Measurements from ENCODE around the gene NFATC2.

Gene NFATC2

GRCh38 chr20:51514249-51514648 is 28.3 kb downstream of the NFATC2 start:
- no peak for DNase-seq (ENCODE audit: low spot score)

- no peak for DNase-seq (ENCODE audit: low spot score)
Observed at GRCh38 chr20:51513545-51513944, 29.0 kb downstream of the NFATC2 start.

- no peak for DNase-seq (ENCODE audit: low spot score)
Observed at GRCh38 chr20:51512645-51513044, 29.9 kb downstream of the NFATC2 start.

DNA sequence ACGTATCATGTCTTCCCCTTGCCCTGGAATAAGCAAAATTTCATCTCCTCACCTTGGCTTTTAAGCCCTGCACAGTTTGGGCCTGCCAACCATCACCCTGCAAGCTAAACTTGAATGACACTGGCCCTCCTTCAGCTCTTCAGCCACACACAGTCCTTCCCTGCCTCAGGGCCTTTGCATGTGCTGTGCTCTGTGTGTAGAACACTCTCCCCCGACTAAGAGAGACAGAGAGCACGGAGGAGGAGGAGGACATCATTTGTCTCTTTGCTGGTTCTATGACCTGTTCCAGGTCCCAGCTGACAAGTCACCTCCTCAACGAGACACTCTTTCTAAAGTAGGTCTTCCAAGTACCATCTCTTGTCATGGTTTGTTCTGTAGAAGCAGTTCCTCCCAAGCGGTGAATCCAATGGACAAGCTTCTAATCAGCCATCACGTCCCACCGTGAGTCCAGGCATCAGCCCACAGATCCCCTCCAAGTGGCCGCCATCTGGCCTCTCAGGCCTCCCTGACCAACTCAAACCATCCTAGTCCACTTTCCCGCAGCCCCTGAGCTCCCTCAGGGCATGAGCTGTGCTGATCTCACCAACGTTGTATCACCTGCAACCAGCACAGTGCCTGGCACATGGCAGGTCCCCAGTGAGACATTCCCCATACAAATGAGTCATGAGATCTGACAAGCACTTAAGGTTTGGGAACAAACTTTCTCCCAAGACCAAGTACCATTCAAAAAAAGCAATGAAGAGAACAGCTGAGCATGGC is 30.5 kb downstream of the NFATC2 start:
- DNase-seq (ENCODE audit: low spot score), result no peak

GRCh38 chr20:51510936-51511605 is 31.4 kb downstream of the NFATC2 start:
- no peak for DNase-seq (ENCODE audit: low spot score)

- DNase-seq (ENCODE audit: low spot score), result no peak
Observed at GRCh38 chr20:51510169-51510568, 32.4 kb downstream of the NFATC2 start.

- DNase-seq (ENCODE audit: low spot score), result no peak
Observed at GRCh38 chr20:51509208-51509607, 33.3 kb downstream of the NFATC2 start.

- no peak for DNase-seq (ENCODE audit: low spot score)
Observed at GRCh38 chr20:51508780-51509179, 33.7 kb downstream of the NFATC2 start.

- DNase-seq (ENCODE audit: low spot score), result no peak
Observed at GRCh38 chr20:51508158-51508557, 34.4 kb downstream of the NFATC2 start.

- no peak for DNase-seq (ENCODE audit: low spot score)
Observed at GRCh38 chr20:51507216-51508036, 35.1 kb downstream of the NFATC2 start.

DNA sequence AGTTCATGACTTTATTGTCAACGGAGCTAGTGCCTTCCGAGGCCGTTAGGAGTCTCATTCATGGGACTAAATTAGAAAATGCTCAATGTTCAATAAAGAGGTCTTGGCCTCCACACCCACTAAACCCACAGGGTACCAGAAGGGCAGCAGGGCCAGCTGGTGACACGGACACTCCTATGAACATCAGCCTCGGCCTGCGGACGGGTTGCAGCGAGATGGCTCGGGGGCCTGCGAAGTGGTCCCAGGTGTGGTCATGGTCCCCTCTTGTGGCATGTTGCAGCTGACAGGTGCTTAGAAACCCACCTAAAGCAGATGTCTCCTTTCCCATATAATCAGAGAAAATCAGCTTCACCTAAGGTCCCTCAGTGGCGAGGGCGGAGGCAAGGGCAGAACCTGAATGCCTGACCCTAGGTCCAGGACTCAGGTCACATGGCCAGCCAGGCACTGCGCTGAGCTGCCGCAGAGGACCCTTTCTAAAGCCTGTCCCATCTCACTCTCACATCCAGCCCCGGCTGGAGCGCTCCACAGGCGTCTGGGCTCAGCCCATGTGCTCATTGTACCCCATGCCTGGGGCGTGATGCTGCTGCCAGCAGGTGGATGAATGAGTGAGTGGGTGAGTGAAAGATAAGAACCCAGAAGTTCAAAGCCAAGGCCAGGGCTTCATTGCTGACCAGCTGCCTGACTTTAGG is 35.8 kb downstream of the NFATC2 start:
- no peak for DNase-seq (ENCODE audit: low spot score)

- DNase-seq (ENCODE audit: low spot score), result no peak
Observed at GRCh38 chr20:51505566-51505965, 37.0 kb downstream of the NFATC2 start.

GRCh38 chr20:51503376-51503775 is 39.1 kb downstream of the NFATC2 start:
- DNase-seq (ENCODE audit: low spot score), result no peak

DNA sequence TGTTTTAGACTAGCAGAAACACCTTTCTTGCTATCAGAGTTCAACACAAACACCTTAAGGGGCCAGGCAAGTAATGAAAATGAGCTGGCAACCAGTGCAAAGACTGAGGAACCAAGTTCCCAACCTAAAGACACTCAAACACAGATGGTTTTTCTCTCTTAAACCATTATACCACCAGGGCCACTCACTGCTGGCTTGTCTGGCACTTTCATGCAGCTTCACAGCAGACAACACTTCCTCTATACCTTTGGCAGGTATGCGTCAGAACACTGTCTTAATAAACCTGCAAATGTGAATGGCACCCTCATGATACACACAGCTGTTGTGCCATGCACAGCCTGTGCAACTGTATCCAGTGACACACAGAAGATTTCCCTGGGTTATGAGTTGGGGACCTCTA is 41.6 kb downstream of the NFATC2 start:
- no peak for DNase-seq (ENCODE audit: low spot score)

DNA sequence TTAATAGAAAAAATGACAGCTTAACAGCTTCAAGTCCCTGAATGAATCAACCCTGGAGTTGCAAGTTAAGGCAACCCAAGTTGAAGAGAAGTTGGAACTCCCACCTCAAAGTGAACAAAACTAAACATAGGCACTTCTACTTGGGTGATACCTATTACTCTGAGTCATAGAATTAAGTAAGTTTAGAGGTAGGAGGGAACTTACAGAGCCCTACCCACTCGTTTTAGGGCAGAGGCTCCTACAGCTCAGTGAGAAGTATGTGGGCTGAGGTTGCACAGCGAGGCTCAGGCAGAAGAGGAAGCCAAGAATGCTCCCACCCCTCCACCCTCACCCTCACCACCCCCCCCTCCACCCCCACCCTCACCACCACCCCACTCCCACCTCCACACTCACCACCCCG is 42.2 kb downstream of the NFATC2 start:
- DNase-seq (ENCODE audit: low spot score), result no peak

GRCh38 chr20:51498765-51499540 is 43.6 kb downstream of the NFATC2 start:
- no peak for DNase-seq (ENCODE audit: low spot score)

DNA sequence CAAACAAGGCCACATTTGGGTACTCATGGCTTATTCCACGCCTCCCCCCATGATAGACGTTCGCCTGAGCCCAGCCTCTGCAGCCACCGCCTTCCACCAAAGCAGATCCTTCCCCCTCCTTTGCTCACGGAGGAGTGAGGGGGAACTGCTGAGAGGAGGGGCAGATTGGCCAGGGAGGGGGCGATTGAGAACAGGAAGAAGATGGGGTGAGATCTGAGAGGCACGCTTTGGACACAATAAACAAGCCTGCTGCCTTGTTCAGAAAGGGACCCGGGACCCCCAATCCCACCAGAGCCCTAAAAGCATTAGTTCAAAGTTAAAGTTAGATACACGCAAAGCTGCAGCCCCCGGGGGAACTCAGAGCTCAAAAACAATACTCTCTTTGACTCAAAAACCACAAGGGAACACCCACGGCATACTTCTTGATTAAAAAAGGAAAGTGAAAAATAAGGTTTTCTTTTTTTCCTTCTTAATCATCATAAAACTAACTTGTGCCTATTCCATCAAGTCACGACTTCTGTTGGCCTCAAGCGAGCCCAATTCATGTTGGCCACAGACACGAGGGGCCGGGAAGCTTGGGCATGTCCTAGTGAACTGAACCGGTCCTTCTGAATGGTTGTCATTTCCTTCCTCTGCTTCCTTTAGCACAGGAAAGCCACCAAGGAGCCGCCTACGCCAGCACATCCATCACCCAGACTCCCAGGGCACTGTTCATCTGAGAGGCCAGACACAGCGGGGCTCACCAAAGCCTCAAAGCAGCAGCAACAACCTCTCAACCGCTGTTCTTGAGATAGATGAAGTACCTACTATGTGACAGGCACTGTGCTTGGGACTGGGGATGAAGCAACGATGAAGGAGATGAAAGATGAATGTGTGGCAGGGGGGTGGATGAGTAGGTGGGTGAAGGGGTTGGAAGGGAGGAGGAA is 44.7 kb downstream of the NFATC2 start:
- no peak for DNase-seq (ENCODE audit: low spot score)

GRCh38 chr20:51496964-51497363 is 45.6 kb downstream of the NFATC2 start:
- DNase-seq (ENCODE audit: low spot score), result no peak

DNA sequence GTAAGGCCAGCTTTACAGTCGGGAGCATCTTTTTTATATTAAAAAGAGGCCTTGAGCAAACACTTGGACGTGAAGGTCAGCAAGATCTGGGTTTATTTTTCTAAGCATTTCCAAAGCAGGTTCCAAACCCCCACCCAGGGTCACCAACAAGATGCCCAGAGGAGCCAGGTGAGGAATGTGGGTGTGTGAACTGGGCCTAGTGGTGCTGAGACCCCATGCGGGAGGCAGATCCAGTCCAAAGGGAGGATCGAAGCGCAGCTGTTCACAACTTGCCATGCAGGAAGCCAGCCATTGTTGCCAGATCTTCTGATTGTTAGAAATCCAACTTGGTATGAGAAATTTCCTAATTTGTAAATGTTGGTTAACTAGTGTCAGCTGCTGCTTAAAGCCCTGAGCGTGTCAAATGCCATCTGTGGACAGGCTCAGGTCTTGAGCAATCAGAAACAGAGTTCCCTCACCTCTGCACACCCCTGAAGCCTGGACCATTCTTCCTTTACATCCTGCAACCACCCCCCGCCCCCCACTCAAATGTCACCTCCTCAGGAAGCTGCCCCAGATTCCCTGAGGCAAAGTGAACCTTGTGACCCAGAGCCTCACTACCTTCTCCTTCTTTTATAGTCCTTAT is 46.5 kb downstream of the NFATC2 start:
- no peak for DNase-seq (ENCODE audit: low spot score)

- DNase-seq (ENCODE audit: low spot score), result no peak
Observed at GRCh38 chr20:51495291-51495690, 47.2 kb downstream of the NFATC2 start.
